HG03066 (cell line): Measurements from ENCODE around the gene ASXL2.
"Not testable (repeated sequence)": the region's sequence is repeated elsewhere in the genome, so short reads cannot be mapped to it uniquely, and the experiment has no call there.

Experiments used
- ATAC-seq: cut with Tn5 transposase; IDR thresholded peaks from one replicate; pipeline ENCODE4 v1.9.1; 2021; ENCODE audit warnings: low read depth; ENCODE audit not compliant: unreplicated experiment

ASXL2 gene

DNA sequence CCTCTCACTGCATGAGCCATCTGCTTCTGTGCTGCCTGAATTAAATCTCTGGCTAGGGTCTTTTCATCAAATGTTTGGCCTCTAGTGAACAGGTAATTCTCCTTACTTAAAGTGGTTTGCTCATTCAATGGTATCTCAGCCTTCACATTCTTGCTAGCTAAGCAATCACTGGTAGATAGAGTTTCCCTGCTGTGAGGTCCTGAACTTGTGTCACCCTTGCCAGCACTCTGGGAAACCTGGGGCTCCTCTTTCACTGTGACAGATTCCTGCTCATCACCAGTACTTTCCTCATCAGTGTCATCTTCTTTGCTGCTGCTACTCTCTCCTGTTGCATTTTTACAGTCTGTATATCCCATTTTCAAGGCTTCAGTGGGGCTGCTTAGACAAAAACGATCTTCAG, 135.8 kb downstream of the ASXL2 start:
- no peak for ATAC-seq

DNA sequence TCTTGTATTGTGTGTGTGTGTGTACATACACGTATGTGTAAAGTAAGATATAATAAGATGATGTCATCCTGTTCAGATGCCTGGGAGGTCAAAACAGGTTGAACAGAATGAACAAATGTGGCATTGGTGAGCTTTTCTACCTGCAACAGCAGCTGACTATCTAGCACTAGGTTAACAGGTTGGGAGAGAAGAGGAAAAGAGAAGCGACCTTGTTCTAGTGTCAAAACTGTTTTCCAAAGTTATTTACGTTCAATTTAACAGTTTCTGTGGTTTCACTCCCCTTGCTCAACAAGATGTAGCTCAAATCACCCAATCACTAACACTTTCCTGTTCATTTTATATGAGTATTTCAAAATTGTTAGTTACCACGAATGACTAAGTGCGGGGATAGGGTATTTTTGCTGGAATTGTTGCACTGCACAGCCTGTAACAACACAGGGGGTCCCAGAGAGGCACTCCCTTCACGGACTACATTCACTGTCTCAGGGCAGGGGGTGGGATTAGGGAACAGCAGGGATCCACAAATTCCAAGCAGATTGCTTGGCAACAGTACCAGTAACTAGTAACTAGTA, 137.4 kb downstream of the ASXL2 start:
- no peak for ATAC-seq

DNA sequence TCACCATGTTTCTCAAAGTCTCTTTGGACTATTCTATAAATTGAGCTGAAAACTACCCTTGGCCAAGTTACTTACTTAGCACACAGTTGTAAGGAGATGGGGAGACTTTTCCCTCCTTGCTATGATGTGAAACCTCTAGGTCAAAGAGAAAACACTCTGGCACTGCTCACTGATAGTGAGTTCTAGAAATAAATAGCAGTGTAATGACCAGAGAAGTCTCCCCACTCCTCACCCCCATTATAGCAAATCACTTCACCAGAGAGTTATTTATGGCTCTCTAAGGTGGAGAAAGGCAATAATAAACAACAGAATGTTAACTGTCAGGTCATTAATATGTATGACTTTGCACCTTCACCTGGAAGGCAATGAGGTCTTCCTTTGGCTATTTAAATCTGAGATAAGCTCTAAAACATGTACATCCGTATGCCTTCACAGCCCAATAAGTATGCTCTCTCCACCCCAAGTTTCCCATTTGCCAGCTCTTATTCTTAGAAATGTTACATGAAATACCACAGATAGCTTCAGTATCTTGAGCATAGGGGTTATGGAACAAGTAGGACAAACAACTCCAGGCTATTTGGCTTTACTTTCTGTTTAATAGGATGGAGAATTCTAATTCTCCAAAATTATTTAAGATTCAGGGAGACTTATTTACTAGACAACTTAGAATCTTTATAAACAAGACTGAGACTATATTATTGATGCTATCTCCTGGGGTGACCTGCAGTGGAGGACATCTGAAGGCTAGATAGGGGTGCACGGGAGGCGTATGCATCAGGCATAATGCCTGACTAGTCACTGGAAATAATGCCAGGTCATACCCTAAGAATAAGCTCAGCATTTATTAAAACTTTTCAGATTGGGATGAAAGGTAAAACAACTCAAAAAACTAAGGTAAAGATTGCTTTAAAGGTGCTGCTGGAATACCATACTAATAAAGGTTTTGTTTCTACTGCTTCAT, 139.6 kb downstream of the ASXL2 start:
- ATAC-seq: no peak

DNA sequence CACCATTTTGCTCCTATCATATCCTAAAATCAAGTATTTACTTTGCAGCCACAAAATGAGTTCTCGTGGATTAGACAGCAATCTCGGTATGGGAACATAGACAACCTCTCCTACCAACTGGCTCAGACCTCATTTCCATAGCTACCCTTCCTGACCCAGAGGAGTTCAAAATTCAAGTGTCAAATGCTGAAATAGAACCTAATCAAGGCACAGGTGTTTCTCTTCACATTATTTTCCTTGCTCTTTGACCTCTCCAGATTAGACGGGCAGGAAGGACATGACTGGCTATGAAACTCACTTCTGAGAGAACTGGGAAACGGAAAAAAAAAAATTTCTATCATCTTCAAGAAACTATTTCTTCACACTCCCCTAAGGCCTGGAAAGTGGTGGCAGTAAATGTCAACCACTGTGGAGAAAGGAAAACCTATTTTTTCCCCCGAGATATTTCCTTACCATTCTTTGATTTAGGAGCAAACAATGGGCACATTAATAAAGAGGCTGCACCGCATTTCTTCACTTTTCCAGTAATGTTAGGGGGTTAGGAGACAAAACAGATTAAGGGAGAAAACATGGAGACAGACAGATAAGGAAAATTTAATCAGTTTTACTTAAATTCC, 141.3 kb downstream of the ASXL2 start:
- ATAC-seq: no peak

DNA sequence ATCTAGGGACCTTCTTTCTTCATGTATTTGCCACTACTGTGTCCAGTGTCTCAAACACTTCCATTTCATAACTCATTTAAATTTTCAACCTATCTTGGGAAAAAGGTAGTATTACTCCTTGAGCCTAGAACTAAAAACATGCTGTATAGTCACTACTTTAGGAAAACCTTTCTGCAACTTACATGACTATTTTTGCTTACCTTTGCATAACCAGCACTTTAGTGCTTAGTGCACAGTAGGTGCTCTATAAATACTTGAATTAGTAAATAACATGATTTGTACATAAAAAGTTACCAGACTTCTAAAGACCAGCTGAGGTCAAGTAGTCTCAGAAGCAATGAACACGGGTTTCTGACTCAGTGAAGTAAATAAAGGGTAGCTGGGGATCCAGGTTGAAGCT, 142.5 kb downstream of the ASXL2 start:
- no peak for ATAC-seq

DNA sequence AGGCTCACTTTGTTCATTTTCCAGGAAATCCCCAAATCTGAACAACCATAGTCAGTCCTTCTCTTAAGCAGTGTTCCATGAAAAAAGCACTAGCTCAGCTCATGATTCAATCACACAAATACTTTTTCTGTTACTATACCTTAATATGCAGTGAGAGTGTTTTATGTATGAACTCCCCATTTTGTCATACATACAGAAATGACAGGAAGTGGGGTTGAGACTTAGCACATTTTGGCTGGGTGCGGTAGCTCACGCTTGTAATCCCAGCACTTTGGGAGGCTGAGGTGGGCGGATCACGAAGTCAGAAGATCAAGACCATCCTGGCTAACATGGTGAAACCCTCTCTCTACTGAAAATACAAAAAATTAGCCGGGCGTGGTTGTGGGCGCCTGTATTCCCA, 149.7 kb downstream of the ASXL2 start:
- ATAC-seq: no peak

DNA sequence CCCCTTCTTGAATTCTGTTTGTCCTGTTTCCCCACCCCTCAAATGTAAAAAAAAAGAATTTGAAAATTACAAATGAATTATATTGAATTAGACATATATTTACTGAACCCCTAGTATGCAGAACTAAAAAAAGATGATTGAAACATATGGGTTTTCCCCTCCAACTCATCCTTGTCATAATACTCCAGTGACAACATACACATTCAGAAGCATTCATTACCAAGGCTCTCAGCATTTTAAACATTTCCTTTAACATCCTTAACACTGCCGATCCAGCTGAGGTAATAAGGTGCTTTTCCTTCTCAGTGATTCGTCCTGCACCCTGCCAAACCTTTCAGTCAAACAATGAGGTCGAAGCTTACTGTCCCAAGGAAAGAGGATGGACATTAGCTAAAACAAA, 151.8 kb downstream of the ASXL2 start:
- no peak for ATAC-seq

DNA sequence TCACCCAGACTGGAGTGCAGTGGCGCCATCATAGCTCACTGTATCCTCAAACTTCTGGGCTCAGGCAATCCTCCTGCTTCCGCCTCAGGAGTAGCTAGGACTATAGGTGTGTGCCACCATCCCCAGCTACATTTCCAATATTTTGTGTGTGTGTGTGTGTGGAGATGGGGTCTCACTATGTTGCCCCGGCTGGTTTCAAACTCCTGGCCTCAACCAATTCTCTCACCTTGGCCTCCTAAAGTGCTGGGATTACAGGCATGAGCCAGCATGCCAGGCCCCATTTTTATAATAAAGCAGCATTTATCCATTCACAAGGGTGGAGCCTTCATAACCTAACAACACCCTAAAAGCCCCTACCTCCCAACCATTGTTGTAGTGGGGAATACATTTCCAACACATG, 152.4 kb downstream of the ASXL2 start:
- ATAC-seq: no peak

DNA sequence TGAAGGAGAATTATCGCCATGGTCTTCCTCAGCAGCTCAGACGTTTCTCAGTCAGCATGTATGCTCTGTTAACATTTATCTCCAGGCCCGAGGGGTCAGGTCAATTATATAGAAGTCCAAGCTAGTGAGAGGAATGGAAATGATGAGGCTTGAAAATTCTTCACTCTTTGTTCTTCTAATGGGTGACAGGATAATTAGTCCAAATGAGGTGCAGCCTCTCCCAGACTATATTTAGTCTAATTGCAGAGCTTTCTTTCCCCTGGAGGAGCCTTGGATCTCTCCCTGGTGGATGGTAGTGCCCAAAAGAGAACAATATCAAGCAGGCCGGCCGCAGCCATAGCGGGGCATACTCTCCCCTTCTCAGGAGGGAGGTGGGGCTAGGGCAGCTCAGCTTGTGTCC, 153.5 kb downstream of the ASXL2 start:
- ATAC-seq: no peak

DNA sequence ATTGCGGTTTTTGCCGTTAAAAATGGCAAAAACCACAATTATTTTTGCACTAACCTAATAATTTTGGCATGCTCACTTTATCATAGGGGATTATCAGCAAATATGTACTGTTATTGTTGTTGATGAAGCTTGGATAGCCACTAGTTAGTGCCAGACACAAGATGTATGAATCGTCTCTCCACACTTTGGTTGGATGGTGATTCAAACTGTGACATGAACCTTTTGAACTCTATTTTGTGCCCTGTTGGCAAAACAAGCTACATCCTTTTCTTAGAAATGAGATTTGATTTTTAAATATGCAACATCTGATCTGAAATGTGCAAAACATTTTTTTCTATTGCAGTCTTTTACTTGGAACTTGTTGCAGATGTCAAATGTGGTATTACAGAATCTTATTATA, 156.1 kb downstream of the ASXL2 start:
- ATAC-seq: no peak

DNA sequence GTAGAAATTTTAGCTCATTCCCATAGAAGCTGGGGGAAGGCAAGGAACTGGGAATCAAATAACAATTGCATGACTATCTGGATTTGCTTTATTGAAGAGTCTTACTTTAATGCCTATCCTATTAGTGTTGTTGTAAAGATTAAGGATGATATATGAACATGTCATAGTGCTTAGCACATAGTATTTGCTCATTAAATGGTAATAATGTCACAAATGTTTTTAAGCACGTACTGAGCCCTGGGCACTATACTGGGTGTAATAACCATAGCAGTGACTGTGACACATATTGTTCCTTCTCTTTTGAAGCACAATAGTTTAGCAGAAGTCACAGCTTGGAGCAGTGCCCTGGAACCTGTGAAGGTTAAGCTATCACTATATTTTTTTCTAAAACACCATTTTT, 157.7 kb downstream of the ASXL2 start:
- ATAC-seq: no peak

DNA sequence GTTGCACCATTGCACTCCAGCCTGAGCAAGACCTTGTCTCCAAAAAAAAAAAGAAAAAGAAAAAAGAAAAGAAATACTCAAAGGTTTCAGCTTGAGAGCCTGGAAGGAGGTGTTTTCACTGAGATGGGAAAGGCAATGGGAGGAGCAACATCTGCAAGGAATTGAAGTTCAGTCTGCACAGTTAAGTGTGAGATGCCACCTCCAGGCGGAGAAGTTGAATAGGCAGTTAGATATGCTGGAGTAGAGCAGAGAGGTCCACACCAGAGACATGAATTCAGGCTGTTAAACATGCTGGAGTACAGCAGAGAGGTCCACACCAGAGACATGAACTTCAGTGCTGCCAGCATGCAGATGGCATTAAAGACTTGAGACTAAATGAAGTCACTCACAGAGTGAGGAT, 163.5 kb downstream of the ASXL2 start:
- no peak for ATAC-seq

DNA sequence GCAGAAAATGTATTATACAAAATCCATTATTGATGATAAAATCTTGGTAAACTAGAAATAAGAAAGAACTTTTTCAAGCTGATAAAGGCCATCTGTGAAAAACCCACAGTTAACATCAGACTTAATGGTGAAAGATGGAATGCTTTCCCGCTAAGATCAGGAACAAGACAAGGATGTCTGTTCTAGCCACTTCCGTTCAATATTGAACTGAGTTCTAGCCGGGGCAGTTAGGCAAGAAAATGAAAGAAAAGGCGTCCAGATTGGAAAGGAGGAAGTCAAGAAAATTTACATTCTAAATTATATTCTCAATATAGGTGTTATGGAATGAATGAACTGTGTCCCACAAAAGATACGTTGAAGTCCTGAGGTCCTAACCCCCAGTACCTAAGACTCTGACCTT, 165.8 kb downstream of the ASXL2 start:
- ATAC-seq: no peak

DNA sequence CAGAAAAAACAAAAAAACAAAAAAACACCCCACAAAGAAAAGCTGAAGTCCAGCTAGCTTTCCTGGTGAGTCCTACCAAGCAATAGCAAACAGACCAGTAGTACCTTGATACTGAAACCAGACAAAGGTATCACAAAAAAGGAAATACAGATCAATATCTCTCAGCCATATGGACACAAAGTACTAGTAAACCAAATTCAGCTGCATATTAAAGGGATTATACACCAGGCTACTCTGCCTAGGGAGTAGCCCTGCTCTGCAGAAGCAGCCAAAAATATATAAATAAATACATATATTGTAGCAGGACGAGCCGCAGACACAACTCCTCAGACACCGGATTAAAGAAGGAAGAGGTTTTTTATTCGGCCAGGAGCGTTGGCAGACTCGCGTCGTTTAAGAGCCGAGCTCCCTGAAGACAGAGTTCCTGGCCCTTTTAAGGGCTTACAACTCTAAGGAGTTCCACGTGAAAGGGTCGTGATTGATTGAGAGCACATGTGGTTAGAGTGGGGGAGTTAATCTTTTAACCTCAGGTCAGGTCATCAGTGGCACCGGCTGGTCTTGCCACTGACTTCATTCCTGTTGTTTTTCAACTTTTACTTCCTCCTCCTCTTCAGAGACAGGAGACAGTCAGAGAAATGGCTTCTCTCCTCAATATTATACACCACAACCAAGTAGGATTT, 166.5 kb downstream of the ASXL2 start:
- no peak for ATAC-seq

DNA sequence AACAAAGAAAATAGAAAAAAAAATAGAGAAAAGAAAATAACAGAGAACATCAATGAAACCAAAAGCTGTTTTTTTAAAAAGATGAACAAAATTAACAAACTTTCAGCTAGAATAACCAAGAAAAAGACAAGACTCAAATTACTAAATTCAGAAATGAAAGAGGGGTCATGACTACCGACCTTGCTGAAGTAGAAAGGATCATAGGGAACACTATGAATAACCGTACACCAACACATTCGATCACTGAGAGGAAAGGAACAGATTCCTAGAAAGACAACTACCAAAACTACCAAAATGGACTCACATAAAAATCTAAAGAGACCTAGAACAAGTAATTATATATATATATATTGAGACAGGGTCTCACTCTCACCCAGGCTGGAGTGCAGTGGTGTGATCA, 167.5 kb downstream of the ASXL2 start:
- ATAC-seq: no peak

DNA sequence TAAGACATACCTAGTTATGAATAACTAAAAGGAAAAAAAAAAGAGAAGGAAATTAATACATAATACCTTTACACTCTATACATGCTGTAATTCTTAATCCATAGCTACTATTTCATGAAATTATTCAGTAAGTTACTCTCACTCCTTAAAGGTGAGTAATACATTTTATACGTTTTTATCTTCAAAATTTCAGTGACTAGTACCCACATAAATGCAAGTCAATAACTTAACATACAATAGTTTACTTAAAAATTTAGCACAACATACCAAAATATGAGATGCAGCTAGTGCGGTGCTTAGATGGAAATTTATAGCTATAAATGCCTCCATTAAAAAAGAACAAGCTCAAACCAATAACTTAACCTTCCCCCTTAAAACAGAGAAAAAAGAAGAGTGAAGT, 168.9 kb downstream of the ASXL2 start:
- no peak for ATAC-seq

DNA sequence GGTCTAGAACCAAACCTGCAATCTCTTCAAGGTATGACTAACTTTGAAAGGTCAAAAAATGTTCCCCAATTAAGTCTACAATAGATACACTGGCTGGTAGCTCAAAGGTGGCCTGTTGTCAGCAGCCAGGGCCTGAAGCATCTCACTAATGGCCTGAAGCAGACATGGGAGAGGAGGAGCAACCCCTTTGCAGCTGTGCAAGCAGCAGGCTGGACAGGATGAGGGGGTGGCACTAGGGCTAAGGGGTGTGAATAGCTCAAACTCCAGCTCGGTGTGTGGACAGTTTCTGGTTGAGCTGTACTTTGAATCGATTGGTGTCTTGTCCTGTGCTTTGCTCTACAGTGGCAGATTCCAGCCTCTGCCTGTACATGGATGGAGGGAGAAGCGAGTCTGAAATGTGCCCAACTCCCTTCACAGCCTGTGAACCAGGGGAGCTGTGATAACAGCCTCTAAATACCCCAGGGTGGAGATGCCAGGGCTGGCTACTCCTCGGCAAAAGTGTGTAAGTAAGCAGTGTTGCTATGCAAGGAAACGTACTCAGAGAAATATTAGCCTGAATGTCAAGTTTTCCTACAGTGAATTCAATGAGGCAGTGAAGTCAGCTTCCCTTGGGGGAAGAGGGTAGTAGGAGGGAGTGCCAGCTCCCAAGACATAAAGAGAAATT, 170.2 kb downstream of the ASXL2 start:
- ATAC-seq: no peak

DNA sequence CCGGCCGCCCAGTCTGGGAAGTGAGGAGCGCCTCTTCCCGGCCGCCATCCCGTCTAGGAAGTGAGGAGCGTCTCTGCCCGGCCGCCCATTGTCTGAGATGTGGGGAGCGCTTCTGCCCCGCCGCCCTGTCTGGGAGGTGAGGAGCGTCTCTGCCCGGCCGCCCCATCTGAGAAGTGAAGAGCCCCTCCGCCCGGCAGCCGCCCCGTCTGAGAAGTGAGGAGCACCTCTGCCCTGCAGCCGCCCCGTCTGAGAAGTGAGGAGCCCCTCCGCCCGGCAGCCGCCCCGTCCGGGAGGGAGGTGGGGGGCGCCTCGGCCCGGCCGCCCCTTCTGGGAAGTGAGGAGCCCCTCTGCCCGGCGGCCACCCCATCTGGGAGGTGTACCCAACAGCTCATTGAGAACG, 172.7 kb downstream of the ASXL2 start:
- not testable (repeated sequence) for ATAC-seq

DNA sequence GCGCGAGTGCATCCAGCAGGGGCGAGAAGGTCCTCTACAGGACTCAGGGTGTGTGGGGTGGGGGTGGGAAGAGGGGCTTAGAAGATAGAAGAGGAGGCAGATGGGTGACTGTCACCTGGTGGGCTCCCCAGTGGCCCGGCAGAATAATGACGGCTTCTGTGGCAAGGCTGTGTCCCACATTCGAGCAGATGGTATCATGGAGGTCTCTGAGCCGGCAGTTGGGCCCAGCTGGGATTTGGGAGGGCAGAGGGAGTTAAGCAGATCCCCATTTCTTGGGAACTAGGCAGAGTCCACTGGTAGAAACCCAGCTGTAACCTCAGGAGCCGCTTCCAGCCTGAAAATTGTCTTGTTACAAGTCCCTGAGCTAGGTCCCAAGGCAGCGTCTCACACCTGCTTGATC, 176.5 kb downstream of the ASXL2 start:
- ATAC-seq: no peak

DNA sequence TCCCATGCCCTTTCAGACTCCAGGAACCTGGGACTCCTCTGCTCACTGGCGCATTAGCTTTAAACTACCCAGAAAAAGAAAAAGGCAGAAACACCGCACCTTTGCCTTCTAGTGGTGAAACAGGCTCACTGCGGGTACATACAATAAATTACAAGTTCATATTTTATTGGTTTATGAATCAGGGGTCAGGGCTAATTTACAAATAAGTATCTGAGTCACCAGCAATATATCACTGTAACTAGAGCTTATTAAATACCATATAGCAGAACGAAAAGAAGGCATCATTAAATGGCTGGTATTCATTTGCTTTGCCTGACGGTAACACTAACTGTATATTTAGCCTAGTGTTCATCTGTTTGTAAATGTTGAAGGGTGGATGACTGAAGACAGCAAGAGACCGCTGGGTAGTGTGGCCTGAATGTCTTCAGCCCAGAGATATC, 178.0 kb downstream of the ASXL2 start:
- ATAC-seq: no peak

DNA sequence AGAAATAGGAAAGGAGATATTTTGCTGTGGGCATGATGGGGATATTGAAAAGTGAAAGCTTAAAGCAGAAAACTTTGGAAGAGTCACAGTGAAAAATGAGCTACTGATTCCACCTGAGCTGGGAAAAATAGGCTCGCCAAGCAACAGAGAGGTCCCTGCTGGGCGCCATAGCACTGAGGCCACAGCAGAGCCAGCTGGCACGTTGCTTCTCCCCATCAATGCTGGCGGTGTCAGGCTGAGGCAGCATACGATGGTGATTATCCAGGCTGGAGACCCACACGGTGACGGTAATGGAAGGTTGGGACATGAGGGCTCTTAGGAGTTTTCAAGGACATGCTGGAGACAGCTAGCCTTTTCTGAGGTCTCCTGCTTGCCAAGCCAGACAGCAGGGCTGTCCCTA, 179.1 kb downstream of the ASXL2 start:
- no peak for ATAC-seq
